ENCODE data around the gene CENPL. TPM values are rescaled to one million over a fixed set of nuclear protein-coding genes. Genes with fewer than 3 reads are reported as not detected.
"Not testable (repeated sequence)": the region's sequence is repeated elsewhere in the genome, so short reads cannot be mapped to it uniquely, and the experiment has no call there.

The CENPL gene
- total RNA-seq, 1 donor from 2014 or later = 4.3 TPM

DNA sequence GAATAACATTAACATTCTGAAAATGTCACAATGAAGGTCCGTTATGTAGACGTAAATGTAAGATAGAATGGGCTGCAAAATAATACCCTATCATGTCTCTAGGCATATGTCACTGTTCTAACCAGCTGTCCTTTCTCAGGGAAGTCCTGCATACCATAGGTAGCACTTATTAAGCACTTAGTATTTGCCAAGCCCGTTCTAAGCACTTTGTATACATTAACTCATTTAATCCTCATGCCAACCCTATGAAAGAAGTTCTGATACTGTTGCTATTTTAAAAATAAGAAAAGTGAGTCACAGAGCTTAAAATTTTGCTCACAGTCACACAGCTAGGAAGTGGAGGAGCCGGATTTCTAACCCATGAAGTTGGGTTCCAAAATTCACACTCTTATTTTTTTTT is 27.4 kb upstream of the CENPL start:
- no peak for DNase-seq
- Histone ChIP-seq H3K9me3 (no peaks in the 10 kb centered on the region), H3K27ac (no peak overlapping the region), H3K27me3 (no peaks in the 10 kb centered on the region), H3K36me3 (peaks cover 37% of the 10 kb centered on the region), H3K4me3 (no peak overlapping the region), H3K4me1 (peaks cover 11% of the 10 kb centered on the region)
- no peak for ATAC-seq
- no peak for TF ChIP-seq CTCF (IDR thresholded peaks at IDR 0.05)
- intact Hi-C loops (cut with DNase I) = no loop called here

DNA sequence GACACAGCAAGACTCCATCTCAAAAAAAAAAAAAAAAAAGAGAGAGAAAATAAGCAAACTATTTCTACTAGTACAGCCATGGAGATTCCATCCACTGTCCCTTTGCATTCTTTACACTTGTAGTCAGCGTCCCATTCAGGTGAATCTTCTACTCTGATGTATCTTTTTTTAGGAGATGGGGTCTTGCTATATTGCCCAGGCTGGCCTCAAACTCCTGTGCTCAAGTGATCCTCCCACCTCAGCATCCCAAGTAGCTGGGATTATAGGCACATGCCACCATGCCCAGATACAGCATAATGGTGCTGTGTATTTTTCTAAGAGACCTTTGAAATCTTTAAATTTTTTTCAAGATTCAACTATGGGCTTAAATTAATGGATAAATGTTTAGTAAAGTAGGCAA is 8.1 kb upstream of the CENPL start:
- Histone ChIP-seq H3K36me3 (peaks cover 65% of the 10 kb centered on the region), H3K27me3 (no peaks in the 10 kb centered on the region), H3K27ac (no peak overlapping the region), H3K9me3 (no peaks in the 10 kb centered on the region), H3K4me3 (no peak overlapping the region), H3K4me1 (no peaks in the 10 kb centered on the region)
- TF ChIP-seq CTCF (IDR thresholded peaks at IDR 0.05) = no peak
- ATAC-seq (no peak), DNase-seq (no peak)
- intact Hi-C loops (cut with DNase I) = no loop called here

GRCh38 chr1:173827611-173828010 is 2.9 kb upstream of the CENPL start:
- ATAC-seq (no peak), DNase-seq (no peak)
- H3K9me3 ChIP-seq = no peaks in the 10 kb centered on the region
- peaks cover 21% of the 10 kb centered on the region for H3K36me3 ChIP-seq
- intact Hi-C loops (cut with DNase I) = no loop called here
- H3K27me3 ChIP-seq = no peaks in the 10 kb centered on the region
- no peak overlapping the region for H3K4me3 ChIP-seq
- H3K27ac ChIP-seq = no peak overlapping the region
- no peak for TF ChIP-seq CTCF (IDR thresholded peaks at IDR 0.05)
- H3K4me1 ChIP-seq = peaks cover 3% of the 10 kb centered on the region

GRCh38 chr1:173823781-173824314 is 835 bp downstream of the CENPL start:
- no peak for ATAC-seq

DNA sequence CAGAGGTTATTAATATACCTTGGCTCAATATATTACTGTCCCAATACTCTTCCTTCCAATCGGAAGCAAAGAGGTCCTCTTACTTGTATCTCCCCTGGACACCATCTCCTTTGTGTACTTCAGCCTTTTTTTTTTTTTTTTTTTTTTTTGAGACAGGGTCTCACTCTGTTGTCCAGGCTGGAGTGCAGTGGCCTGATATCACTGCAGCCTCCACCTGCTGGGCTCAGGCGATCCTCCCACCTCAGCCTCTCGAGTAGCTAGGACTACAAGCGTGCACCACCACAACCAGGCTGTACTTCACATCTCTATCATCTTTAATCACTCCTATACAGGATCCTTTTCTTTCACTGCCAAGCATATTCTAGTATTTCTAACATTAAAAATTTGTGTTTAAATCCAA is 3.0 kb downstream of the CENPL start:
- Histone ChIP-seq H3K27ac (no peak overlapping the region), H3K36me3 (no peaks in the 10 kb centered on the region), H3K9me3 (no peaks in the 10 kb centered on the region), H3K27me3 (no peaks in the 10 kb centered on the region), H3K4me3 (no peak overlapping the region), H3K4me1 (peaks cover 3% of the 10 kb centered on the region)
- intact Hi-C loops (cut with DNase I) = loop anchor here (5.0 kb wide), 1 partner anchor 389 kb away; no protein-coding TSS in a partner anchor
- no peak for TF ChIP-seq CTCF (IDR thresholded peaks at IDR 0.05)
- DNase-seq = no peak
- no peak for ATAC-seq

More at GRCh38 chr1:173823781-173824314, 835 bp downstream of the CENPL start:
- no peaks in the 10 kb centered on the region for H3K36me3 ChIP-seq
- H3K4me1 ChIP-seq = peaks cover 3% of the 10 kb centered on the region
- H3K27me3 ChIP-seq = no peaks in the 10 kb centered on the region
- peak overlapping the region; percentile 88 for H3K4me3 ChIP-seq
- intact Hi-C loops (cut with DNase I) = loop anchor here (5.0 kb wide), 1 partner anchor 392 kb away; no protein-coding TSS in a partner anchor
- H3K9me3 ChIP-seq = no peaks in the 10 kb centered on the region
- TF ChIP-seq CTCF (IDR thresholded peaks at IDR 0.05) = no peak
- no peak for DNase-seq
- H3K27ac ChIP-seq = peak overlapping the region; percentile 88

DNA sequence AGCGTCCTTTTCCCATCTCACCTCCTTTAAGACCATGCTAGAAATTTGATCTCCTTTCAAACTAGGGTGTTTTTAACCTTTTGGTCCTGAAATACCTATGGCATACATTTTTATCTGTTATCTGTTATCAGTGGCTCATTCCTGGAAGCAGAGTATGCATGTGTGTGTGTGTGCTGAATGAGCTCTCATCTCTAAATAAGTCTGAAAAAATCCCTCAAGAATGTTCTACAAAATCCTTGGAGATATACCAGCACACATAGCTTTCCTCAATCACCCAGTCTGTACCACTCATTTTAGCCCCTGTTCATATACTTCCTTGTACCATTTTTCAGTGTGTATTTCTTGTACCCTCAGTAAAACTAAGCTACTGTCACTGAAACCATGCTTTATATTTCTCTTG is 6.2 kb downstream of the CENPL start:
- Histone ChIP-seq H3K9me3 (no peaks in the 10 kb centered on the region), H3K4me1 (no peaks in the 10 kb centered on the region), H3K27me3 (no peaks in the 10 kb centered on the region), H3K27ac (no peak overlapping the region), H3K36me3 (no peaks in the 10 kb centered on the region), H3K4me3 (no peak overlapping the region)
- ATAC-seq = no peak
- no peak for TF ChIP-seq CTCF (IDR thresholded peaks at IDR 0.05)
- intact Hi-C loops (cut with DNase I) = no loop called here
- DNase-seq = no peak

- H3K9me3 ChIP-seq; DNase-seq; intact Hi-C loops (cut with DNase I): not testable (repeated sequence)
Measured at GRCh38 chr1:173813654-173814053, 11.0 kb downstream of the CENPL start.

More at GRCh38 chr1:173813654-173814053, 11.0 kb downstream of the CENPL start:
- not testable (repeated sequence) for H3K4me3 ChIP-seq, ATAC-seq, H3K27ac ChIP-seq, H3K4me1 ChIP-seq, H3K27me3 ChIP-seq, H3K36me3 ChIP-seq
